Ascending aorta (tissue), 2 donors: ENCODE results near the gene BTF3. TPM values are rescaled to one million over a fixed set of nuclear protein-coding genes. Genes with fewer than 3 reads are reported as not detected.

Experiments
- DNase-seq, 2 donors: peaks; one replicate each; pipeline ENCODE4 v3.0.0-alpha.2; 2019; ENCODE audit warnings: low spot score in 2 of 2
- H3K27ac ChIP-seq, 2 donors: fragments of 200-600 bp; sonication (generic); one replicate each; pipeline ENCODE4 v1.5.1; 2016 to 2017; ENCODE audit warnings: mild to moderate bottlenecking in 1 of 2
- H3K27me3 ChIP-seq: fragments of 200-600 bp; sonication (generic); one replicate; pipeline ENCODE4 v1.5.1; 2017
- H3K36me3 ChIP-seq, 2 donors: fragments of 200-600 bp; sonication (generic); one replicate each; pipeline ENCODE4 v1.5.1; 2016
- H3K4me1 ChIP-seq, 2 donors: fragments of 200-600 bp; sonication (generic); one replicate each; pipeline ENCODE4 v1.5.1; 2016 to 2017; ENCODE audit warnings: mild to moderate bottlenecking in 1 of 2
- H3K4me3 ChIP-seq, 2 donors: fragments of 200-600 bp; sonication (generic); one replicate each; pipeline ENCODE4 v1.5.1; 2016 to 2017; ENCODE audit warnings: mild to moderate bottlenecking in 1 of 2
- H3K9me3 ChIP-seq, 2 donors: fragments of 200-600 bp; sonication (generic); one replicate each; pipeline ENCODE4 v1.5.1; 2016
- CTCF ChIP-seq, 3 experiments: fragments of 200-600 bp in 2 of 3; fragments of 450-650 bp in 1 of 3; sonication (generic) in 2 of 3; IDR thresholded peaks; one replicate each; pipeline ENCODE4 v1.5.1; 2016 to 2019; ENCODE audit warnings: antibody characterized with exemption in 3 of 3, mild to moderate bottlenecking in 1 of 3, moderate library complexity in 1 of 3
- intact Hi-C: fragments of 100-400 bp; cut with DNase I; formaldehyde crosslinking; loops from one replicate; pipeline ENCODE4 v1.15.1; 2023
- total RNA-seq: library from RNA; depleted of rRNA; stranded (reverse); fragments of >200 nt; gene quantifications from one replicate; pipeline ENCODE4 v1.1.0, GENCODE V29; 2016

Gene BTF3
- total RNA-seq, 1 donor from 2014 or later: 235 TPM

GRCh38 chr5:73515232-73515631, 17.0 kb downstream of the BTF3 start:
- intact Hi-C loops: no loop called here
- Histone ChIP-seq H3K4me3 (no peak overlapping the region), H3K4me1 (no peaks in the 10 kb centered on the region), H3K36me3 (no peaks in the 10 kb centered on the region), H3K9me3 (no peaks in the 10 kb centered on the region), H3K27ac (no peak overlapping the region), H3K27me3 (no peaks in the 10 kb centered on the region)
- TF ChIP-seq CTCF (IDR thresholded peaks at IDR 0.05): no peak
- no peak for DNase-seq

- Histone ChIP-seq H3K36me3 (no peaks in the 10 kb centered on the region), H3K4me3 (no peak overlapping the region), H3K9me3 (no peaks in the 10 kb centered on the region), H3K27ac (no peak overlapping the region), H3K27me3 (no peaks in the 10 kb centered on the region), H3K4me1 (peaks cover 0 to 3% of the 10 kb centered on the region in 2 donors)
- peak; percentile 67 to 72 (median 67) for TF ChIP-seq CTCF (IDR thresholded peaks at IDR 0.05)
- intact Hi-C loops: loop anchor here (1.0 to 2.0 kb wide), 2 partner anchors 17 to 45 kb away; partner anchors contain the start of genes ANKRA2 and UTP15
- peak in 1 of 2 donors; percentile 85 for DNase-seq
Measured at GRCh38 chr5:73519531-73520283, 21.5 kb downstream of the BTF3 start.

- Histone ChIP-seq H3K9me3 (no peaks in the 10 kb centered on the region), H3K4me1 (peaks cover 0 to 11% of the 10 kb centered on the region in 2 donors), H3K4me3 (no peak overlapping the region), H3K36me3 (no peaks in the 10 kb centered on the region), H3K27ac (no peak overlapping the region), H3K27me3 (no peaks in the 10 kb centered on the region)
- no peak for TF ChIP-seq CTCF (IDR thresholded peaks at IDR 0.05)
- no peak for DNase-seq
- intact Hi-C loops: no loop called here
Measured at GRCh38 chr5:73522989-73523388, 24.7 kb downstream of the BTF3 start.

- no peaks in the 10 kb centered on the region for H3K27me3 ChIP-seq
- no peak overlapping the region for H3K4me3 ChIP-seq
- no peak for DNase-seq
- H3K4me1 ChIP-seq: peaks cover 0 to 11% of the 10 kb centered on the region in 2 donors
- H3K9me3 ChIP-seq: no peaks in the 10 kb centered on the region
- TF ChIP-seq CTCF (IDR thresholded peaks at IDR 0.05): no peak
- no peak overlapping the region for H3K27ac ChIP-seq
- intact Hi-C loops: no loop called here
- H3K36me3 ChIP-seq: no peaks in the 10 kb centered on the region
Measured at GRCh38 chr5:73523861-73524260, 25.6 kb downstream of the BTF3 start.

- H3K4me3 ChIP-seq: no peak overlapping the region
- DNase-seq: no peak
- no peaks in the 10 kb centered on the region for H3K9me3 ChIP-seq
- TF ChIP-seq CTCF (IDR thresholded peaks at IDR 0.05): no peak
- H3K4me1 ChIP-seq: peaks cover 0 to 11% of the 10 kb centered on the region in 2 donors
- no peaks in the 10 kb centered on the region for H3K27me3 ChIP-seq
- intact Hi-C loops: no loop called here
- H3K36me3 ChIP-seq: no peaks in the 10 kb centered on the region
- peak overlapping the region; percentile 48 to 63 for H3K27ac ChIP-seq
Measured at GRCh38 chr5:73525606-73526203, 27.5 kb downstream of the BTF3 start.
